B cell (primary cell): Measurements from ENCODE around the gene ORM1. TPM values are rescaled to one million over a fixed set of nuclear protein-coding genes. Genes with fewer than 3 reads are reported as not detected.

Experiments used
- ATAC-seq: fragments of 200-7000 bp; cut with Tn5 transposase; one replicate; pipeline ENCODE4 v1.10.0; 2021; ENCODE audit warnings: low read depth, mild to moderate bottlenecking, moderate number of reproducible peaks, moderate library complexity
- CTCF ChIA-PET: fragments of 350-600 bp; sonication (Branson Sonifier 250); formaldehyde crosslinking; loops from one replicate; lab custom pipeline; 2021; ENCODE audit warnings: antibody characterized with exemption, inconsistent platforms; lab: Charles Lee
- POLR2A ChIA-PET: fragments of 350-600 bp; sonication (Branson Sonifier 250); formaldehyde crosslinking; loops from one replicate; lab custom pipeline; 2021; ENCODE audit warnings: antibody characterized with exemption; lab: Charles Lee
- DNase-seq: peaks from one replicate; pipeline ENCODE4 v3.0.0; 2013
- H2AFZ ChIP-seq: 2 replicates; pipeline ENCODE4 v1.6.1; 2012; ENCODE audit warnings: mild to moderate bottlenecking, low read depth, low read length; ENCODE audit not compliant: insufficient read depth, poor library complexity, severe bottlenecking
- H3K27ac ChIP-seq, 2 donors: 1 replicate in 1 of 2; 2 replicates in 1 of 2; pipeline ENCODE4 v1.5.1; 2012 to 2013; ENCODE audit warnings: low read length in 2 of 2, mild to moderate bottlenecking in 2 of 2, moderate library complexity in 1 of 2
- H3K27me3 ChIP-seq, 4 experiments: fragments of 200-600 bp in 1 of 4; sonication (generic) in 1 of 4; replicated peaks in 1 of 4; 1 replicate in 2 of 4; 2 replicates in 2 of 4; pipeline versions ENCODE4 v1.6.1 to v1.7.0; 2013 to 2016; ENCODE audit warnings: low read length in 3 of 4, mild to moderate bottlenecking in 2 of 4, mixed read lengths in 1 of 4, moderate library complexity in 1 of 4; ENCODE audit not compliant: insufficient read depth in 4 of 4, control insufficient read depth in 3 of 4; ENCODE audit errors: control extremely low read depth in 1 of 4
- H3K36me3 ChIP-seq, 2 experiments: replicated peaks in 1 of 2; 1 replicate in 1 of 2; 2 replicates in 1 of 2; pipeline versions ENCODE4 v1.6.1 to v1.7.1; 2013; ENCODE audit warnings: low read length in 1 of 2; ENCODE audit not compliant: insufficient read depth in 2 of 2, control insufficient read depth in 1 of 2; ENCODE audit errors: control extremely low read depth in 1 of 2, extremely low read depth in 1 of 2
- H3K4me1 ChIP-seq, 2 donors: fragments of 200-600 bp in 1 of 2; sonication (generic) in 1 of 2; 1 replicate in 1 of 2; 2 replicates in 1 of 2; pipeline versions ENCODE4 v1.5.1 to v1.6.1; 2013 to 2017; ENCODE audit warnings: low read length in 2 of 2; ENCODE audit not compliant: control insufficient read depth in 2 of 2, insufficient read depth in 2 of 2
- H3K4me2 ChIP-seq: replicated peaks from 2 replicates; pipeline ENCODE3; 2012; ENCODE audit warnings: mild to moderate bottlenecking, low read depth, low read length; ENCODE audit not compliant: poor library complexity, severe bottlenecking
- H3K4me3 ChIP-seq, 5 experiments: fragments of 200-600 bp in 1 of 5; sonication (generic) in 1 of 5; 1 replicate in 3 of 5; 2 replicates in 2 of 5; pipeline versions ENCODE4 v1.5.1 to v1.7.0; 2011 to 2016; ENCODE audit warnings: low read length in 4 of 5, mild to moderate bottlenecking in 4 of 5, low read depth in 2 of 5, control low read depth in 1 of 5, moderate library complexity in 1 of 5; ENCODE audit not compliant: insufficient read depth in 1 of 5; ENCODE audit errors: control extremely low read depth in 1 of 5, extremely low read depth in 1 of 5
- H3K79me2 ChIP-seq: fragments of 200-600 bp; sonication (generic); one replicate; pipeline ENCODE4 v1.6.0; 2016; ENCODE audit warnings: low read length; ENCODE audit not compliant: control insufficient read depth, insufficient read depth
- H3K9ac ChIP-seq: fragments of 200-600 bp; sonication (generic); 2 replicates; pipeline ENCODE4 v1.6.1; 2017; ENCODE audit warnings: mild to moderate bottlenecking, low read length, moderate library complexity
- H3K9me3 ChIP-seq, 3 donors: one replicate each; pipeline versions ENCODE4 v1.6.1 to v1.7.1; 2013; ENCODE audit warnings: low read length in 2 of 3; ENCODE audit not compliant: control insufficient read depth in 2 of 3, insufficient read depth in 1 of 3; ENCODE audit errors: control extremely low read depth in 1 of 3
- H4K20me1 ChIP-seq: 2 replicates; pipeline ENCODE4 v1.6.0; 2012; ENCODE audit warnings: mild to moderate bottlenecking, low read length; ENCODE audit not compliant: insufficient read depth, control insufficient read depth, poor library complexity, severe bottlenecking
- H3K27ac Mint-ChIP-seq: one replicate; pipeline ENCODE4 v1.8.0; 2021; ENCODE audit warnings: mixed read lengths
- H3K27me3 Mint-ChIP-seq: one replicate; pipeline ENCODE4 v1.8.0; 2021; ENCODE audit warnings: mixed read lengths
- H3K4me1 Mint-ChIP-seq: one replicate; pipeline ENCODE4 v1.8.0; 2021; ENCODE audit warnings: mixed read lengths
- H3K4me3 Mint-ChIP-seq: one replicate; pipeline ENCODE4 v1.8.0; 2021; ENCODE audit warnings: mixed read lengths
- H3K9me3 Mint-ChIP-seq: one replicate; pipeline ENCODE4 v1.8.0; 2022; ENCODE audit warnings: mixed read lengths; ENCODE audit not compliant: insufficient read depth
- CTCF ChIP-seq: fragments of 200-600 bp; IDR thresholded peaks from one replicate; pipeline ENCODE4 v1.8.0; 2022; ENCODE audit warnings: antibody characterized with exemption, mild to moderate bottlenecking
- EZH2 ChIP-seq: IDR thresholded peaks from 2 replicates; pipeline ENCODE4 v1.6.1; 2012; ENCODE audit warnings: borderline replicate concordance, low read depth, mild to moderate bottlenecking, moderate library complexity, low read length; ENCODE audit not compliant: insufficient read depth, poor library complexity, severe bottlenecking
- WGBS: methylation state at CpG from one replicate; pipeline ENCODE4 v1.1.5; 2013; ENCODE audit warnings: missing lambda C conversion rate; ENCODE audit not compliant: insufficient coverage; 5-methylcytosine and 5-hydroxymethylcytosine counted together
- intact Hi-C: fragments of 100-400 bp; cut with micrococcal nuclease; formaldehyde crosslinking; loops from one replicate; pipeline ENCODE4 v1.10.0; 2022
- polyA plus RNA-seq: library from polyadenylated mRNA; depleted of rRNA; stranded (reverse); fragments of >200 nt; gene quantifications from 2 replicates; pipeline ENCODE4 v1.2.3, GENCODE V29; 2012
- total RNA-seq, 2 donors: library from RNA; stranded (reverse); fragments of 120-200 nt in 1 of 2; gene quantifications; 1 replicate in 1 of 2; 2 replicates in 1 of 2; pipeline versions ENCODE4 v1.2.3 to v1.2.4, GENCODE V29; 2013 to 2022

Gene ORM1
- total and polyA plus RNA-seq, 2 donors (not counting 1 experiment from before 2014, with no cell fraction given): 0.13 TPM; not detected in 1

GRCh38 chr9:114304416-114305188 lies 18.3 kb upstream of the ORM1 start:
- intact Hi-C loops: loop anchor here (1.0 kb wide), 1 partner anchor 222 kb away; no protein-coding TSS in a partner anchor
- H3K4me3 Mint-ChIP-seq: no peak overlapping the region
- 87% methylated on average over 10 of the region's 10 CpGs for WGBS
- DNase-seq: no peak
- peaks cover 4% of the 10 kb centered on the region for H3K27me3 Mint-ChIP-seq
- no peak overlapping the region for H3K4me2 ChIP-seq
- H3K9me3 ChIP-seq: no peaks in the 10 kb centered on the region
- peaks cover 3% of the 10 kb centered on the region for H3K4me1 Mint-ChIP-seq
- POLR2A ChIA-PET: no interaction called here
- TF ChIP-seq EZH2 (no peak), CTCF (no peak)
- H3K4me3 ChIP-seq: no peak overlapping the region
- H3K36me3 ChIP-seq: no peaks in the 10 kb centered on the region
- H3K9ac ChIP-seq: no peak overlapping the region
- no peak overlapping the region for H3K27ac Mint-ChIP-seq
- CTCF ChIA-PET: interaction anchor here (1.0 to 1.2 kb wide), 3 partner anchors 15 to 149 kb away, joined by 3 read pairs; partner anchors contain the start of gene COL27A1
- H2AFZ ChIP-seq: no peak overlapping the region
- H4K20me1 ChIP-seq: no peaks in the 10 kb centered on the region
- no peak for ATAC-seq
- H3K27me3 ChIP-seq: peaks cover 0 to 7% (median 1%) of the 10 kb centered on the region in 4 experiments
- H3K9me3 Mint-ChIP-seq: no peaks in the 10 kb centered on the region
- H3K4me1 ChIP-seq: peaks cover 0 to 6% of the 10 kb centered on the region in 2 donors
- no peak overlapping the region for H3K27ac ChIP-seq
- no peaks in the 10 kb centered on the region for H3K79me2 ChIP-seq

- H3K27ac Mint-ChIP-seq: no peak overlapping the region
- H3K4me3 Mint-ChIP-seq: no peak overlapping the region
- intact Hi-C loops: no loop called here
- Histone ChIP-seq H3K9ac (no peak overlapping the region), H3K27ac (no peak overlapping the region), H3K27me3 (peaks cover 0 to 6% (median 1%) of the 10 kb centered on the region in 4 experiments), H3K4me1 (peaks cover 0 to 6% of the 10 kb centered on the region in 2 donors), H3K4me2 (no peak overlapping the region), H3K9me3 (no peaks in the 10 kb centered on the region), H3K4me3 (no peak overlapping the region), H2AFZ (no peak overlapping the region), H3K36me3 (no peaks in the 10 kb centered on the region), H4K20me1 (no peaks in the 10 kb centered on the region), H3K79me2 (no peaks in the 10 kb centered on the region)
- TF ChIP-seq CTCF: no peak
- H3K27me3 Mint-ChIP-seq: peaks cover 4% of the 10 kb centered on the region
- ChIA-PET CTCF (interaction anchor here (0.8 kb wide), 1 partner anchor 17 kb away, joined by 3 read pairs; no protein-coding TSS in a partner anchor), POLR2A (no interaction called here)
- ATAC-seq (no peak), DNase-seq (no peak)
- H3K9me3 Mint-ChIP-seq: no peaks in the 10 kb centered on the region
- H3K4me1 Mint-ChIP-seq: peaks cover 3% of the 10 kb centered on the region
- 81% methylated on average over 3 of the region's 6 CpGs for WGBS
Observed at GRCh38 chr9:114307899-114308267, 15.0 kb upstream of the ORM1 start.
